PC-9 (cell line): ENCODE results near the gene PFKFB3.

Source experiments
- CTCF ChIP-seq: fragments of 200-600 bp; sonication (generic); conservative IDR thresholded peaks from 2 replicates; pipeline ENCODE4 v1.6.1; 2017; ENCODE audit warnings: mixed run types, antibody characterized with exemption, mild to moderate bottlenecking, moderate library complexity
- EZH2 ChIP-seq: fragments of 200-600 bp; sonication (generic); IDR thresholded peaks from 2 replicates; pipeline ENCODE4 v1.8.0; 2017; ENCODE audit warnings: antibody characterized with exemption, low read depth

GRCh38 chr10:6197321-6197720, 5.4 kb upstream of the PFKFB3 start:
- no peak for TF ChIP-seq EZH2
- TF ChIP-seq CTCF, result no peak
